NCI-H526 treated with DMSO at 0.1 percent for 48 hours (cell line): ENCODE data around the gene CFAP61.

Experiments used
- DNase-seq: peaks from one replicate; lab custom pipeline; 2025; lab: John Stamatoyannopoulos, UW

Gene CFAP61

DNA sequence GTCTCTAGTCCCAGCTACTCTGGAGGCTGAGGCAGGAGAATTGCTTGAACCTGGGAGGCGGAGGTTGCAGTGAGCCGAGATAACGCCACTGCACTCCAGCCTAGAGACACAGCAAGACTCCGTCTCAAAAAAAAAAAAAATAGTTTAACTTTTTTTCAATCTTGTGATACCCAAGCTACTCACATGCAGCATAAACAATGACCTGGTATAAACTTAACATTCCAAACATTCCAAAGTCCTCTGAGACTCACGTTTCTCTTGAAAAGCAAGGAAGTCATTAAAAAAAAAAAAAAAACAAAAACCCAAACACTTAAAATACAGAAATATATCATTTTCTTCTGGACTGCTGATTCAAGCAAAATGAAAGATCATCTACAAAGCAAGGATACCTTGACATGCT is 14.4 kb upstream of the CFAP61 start:
- no peak for DNase-seq

DNA sequence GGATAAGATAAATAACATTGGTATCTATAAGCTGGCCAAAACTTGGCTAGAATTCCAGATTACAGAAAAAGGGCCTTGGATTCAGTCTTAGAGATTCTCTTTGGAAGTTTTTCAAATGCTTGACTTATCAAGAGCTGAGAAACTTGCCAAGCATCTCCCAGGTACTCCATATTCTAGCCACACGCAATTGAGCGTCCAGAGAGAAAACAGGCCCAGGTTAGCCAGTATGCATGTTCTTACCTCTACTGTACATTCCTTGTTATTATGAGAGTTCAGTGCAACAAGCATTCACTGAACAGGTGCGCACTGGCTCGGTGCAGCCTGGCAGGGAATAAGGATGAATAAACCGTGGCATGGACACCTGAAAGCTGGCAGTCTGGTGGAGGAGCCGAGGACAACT is 13.7 kb upstream of the CFAP61 start:
- DNase-seq = no peak

DNA sequence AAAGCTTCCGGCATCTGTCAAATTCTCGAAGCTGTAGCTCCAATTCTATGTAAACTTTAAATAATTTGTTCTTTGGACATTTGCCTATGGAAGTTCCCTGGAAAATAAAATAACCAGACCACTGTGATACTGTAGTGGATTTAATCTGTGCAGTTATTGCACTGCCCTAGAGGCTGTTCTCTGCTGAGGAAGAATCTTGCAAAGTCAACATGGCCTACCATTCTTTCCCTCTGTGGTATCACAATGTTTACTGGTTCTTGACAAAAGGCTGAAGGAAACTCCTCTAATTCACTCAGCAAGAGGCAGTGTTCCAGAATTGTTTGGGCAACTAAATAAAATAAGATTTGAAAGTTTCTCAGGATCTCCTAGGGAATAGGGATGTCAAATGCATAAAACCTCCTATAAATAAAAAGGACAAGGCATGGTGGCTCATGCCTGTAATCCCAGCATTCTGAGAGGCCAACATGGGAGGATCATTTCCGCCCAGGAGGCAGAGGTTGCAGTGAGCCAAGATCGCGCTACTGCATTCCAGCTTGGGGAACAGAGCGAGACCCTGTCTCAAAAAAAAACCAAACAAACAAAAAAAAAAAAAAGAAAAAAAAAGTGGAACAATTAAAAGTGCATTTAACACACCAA is 12.5 kb upstream of the CFAP61 start:
- no peak for DNase-seq

DNA sequence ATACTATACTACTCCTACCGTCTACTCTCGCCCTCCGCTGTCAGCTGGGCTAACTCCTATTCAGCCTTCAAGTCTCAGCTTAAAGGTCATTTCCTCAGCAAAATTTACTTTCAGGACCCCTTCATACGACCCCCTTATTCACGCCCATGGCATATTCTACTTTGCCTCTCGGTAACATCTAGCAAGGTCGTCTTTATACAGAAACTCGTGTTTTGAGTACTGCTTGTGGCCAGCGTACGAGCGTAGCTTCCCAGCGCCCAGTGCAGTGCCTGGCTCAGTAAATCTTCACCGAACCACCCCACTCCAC is 612 bp upstream of the CFAP61 start:
- no peak for DNase-seq

DNA sequence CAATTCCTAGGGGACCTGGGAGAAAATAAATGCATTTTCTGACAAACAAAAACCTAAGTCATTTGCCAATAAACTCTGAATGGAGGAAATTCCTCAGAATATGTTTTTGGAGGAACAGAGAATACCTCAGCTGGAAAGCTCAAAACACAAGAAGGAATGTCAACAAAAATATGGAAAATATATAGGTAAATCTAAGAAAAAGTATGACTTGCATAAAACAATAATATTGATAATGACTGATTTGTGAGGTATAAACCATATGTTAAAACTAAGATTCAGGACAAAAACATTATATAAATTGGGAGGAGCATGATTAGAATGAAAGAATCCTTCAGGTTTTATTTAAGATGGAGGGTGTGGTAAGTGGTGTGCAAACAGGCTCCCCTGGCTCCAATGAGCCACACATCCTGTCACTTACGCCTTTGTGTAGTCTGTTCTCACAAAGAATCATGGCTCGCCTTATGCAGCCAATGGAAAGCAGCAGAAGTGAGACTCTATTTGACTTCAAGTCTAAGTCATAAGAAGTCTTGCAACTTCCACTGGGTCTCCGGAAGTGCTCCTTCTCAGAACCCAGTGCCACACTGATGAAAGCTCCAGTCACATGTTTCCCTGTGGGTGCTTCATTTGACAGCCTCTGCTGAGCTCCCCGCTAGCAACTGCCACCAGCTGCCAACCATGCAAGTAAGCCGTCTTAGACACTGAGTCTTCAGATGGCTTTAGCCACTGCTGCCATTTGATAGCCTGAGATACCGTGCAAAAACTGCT is 8.1 kb downstream of the CFAP61 start:
- DNase-seq = no peak

DNA sequence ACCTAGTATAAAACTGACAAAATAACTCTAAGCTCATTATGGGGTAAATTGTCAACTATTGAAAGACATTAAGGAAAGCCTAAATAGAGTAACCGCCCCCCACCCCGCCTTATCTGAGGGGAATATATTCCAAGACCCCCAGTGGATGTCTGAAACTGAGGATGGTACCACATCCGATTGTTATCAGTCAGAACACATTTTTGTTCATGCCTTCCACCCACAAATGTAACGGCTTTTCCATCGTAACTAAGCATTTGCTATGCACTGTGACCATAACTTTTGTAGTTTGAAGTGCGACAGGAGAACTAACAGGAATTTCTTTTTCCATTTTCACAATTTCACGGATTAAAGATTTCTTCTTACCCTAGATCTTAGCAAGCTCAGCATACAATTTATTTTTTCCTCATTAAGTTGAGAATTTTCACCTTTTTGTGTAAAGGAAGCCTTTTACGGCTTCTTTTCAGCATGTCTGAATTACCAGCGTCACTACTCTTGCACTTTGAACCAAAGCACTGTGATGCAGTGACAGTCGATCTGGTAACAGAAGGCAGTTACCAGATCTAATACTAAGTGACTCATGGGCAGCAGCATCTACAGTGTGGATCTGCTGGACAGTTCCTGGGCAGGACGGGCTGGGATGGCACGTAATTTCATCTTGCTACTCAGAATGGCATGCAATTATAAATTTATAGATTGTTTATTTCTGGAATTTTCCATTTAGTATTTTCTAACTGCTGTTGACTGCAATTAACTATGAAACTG is 11.8 kb downstream of the CFAP61 start:
- DNase-seq = no peak

DNA sequence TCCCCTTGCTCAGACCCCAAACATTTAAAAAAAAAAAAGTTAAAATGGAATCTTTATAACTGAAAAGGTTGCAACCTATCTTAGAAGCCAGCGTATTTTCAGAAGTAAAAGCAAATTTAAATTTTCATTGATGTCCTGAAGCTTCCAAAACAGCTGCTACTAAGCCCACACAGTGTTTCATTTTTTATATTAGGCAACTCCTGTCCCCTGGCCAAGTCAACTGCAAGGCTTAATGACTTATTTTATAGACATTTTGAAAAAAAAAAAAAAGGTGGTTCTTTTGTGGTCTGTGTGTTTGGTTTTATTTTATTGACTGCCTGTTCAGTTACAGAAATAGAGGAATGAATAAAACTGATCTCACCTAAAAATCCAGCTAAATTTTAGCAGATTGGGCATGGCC is 13.0 kb downstream of the CFAP61 start:
- DNase-seq = no peak

DNA sequence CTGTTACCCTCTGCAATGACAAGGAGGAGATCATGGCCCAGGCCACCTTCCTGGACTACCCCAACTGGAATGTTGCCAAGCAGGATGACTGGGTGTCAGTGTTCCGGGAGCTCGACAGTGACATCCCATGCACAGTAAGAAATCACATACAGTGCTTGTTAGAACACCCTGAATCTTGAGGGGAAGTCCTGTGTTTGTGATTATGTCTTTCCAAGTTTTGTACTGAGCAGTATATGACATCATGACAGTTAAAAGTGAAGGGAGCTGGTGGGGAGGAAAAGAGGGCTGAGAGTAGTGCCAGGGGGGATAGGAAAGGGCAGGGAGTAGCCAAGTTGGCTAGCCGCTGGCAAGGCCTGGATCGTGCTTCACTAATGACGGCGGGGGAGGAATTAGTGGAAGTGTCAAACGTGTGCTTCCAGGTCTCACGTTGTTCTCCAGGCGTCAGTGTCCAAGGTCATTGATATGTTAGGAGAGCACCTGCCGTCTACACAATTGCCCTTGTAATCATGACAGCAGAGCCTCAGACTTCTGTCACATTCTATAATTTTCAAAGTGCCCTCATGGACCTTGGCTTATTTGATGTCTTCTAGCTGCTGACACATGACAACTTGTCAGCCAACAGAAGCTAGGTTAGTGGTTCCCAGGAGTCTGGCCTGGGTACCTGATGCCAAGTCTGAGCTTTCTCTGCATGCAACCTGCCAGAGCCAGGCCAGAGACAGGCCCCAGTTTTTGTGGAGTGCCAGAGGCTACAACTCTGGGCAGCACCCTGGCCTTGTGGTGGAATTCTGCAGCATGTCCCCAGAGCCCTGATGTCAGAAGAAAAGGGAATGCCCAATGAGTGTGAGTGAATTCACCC is 18.8 kb downstream of the CFAP61 start:
- DNase-seq = no peak

DNA sequence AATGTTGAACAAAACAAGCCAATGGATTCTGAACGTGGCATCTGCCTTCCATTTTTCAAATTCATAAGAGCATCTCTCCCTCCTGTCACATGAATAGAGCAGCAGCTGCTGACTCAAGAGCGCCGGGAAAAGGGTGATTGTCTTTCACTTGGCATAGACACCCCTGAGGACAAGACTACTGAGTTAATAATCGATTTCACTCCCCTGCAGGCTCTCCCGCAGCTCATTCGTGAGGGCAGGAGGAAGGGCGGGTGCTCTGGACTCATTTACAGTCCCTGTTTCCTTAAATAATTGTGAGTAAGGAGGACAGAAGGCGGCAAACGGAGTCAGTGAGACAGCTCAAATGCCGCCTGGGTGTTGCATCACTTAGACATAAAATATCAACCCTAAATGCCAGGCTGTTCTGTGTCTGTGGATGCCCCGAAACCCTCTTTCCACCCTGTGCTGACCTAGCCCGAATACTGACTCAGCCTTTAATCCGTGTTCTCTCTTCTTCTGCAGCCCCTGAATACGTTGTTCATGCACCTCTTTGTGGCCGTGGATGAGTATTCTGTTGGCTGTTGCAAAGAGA is 21.6 kb downstream of the CFAP61 start:
- no peak for DNase-seq

DNA sequence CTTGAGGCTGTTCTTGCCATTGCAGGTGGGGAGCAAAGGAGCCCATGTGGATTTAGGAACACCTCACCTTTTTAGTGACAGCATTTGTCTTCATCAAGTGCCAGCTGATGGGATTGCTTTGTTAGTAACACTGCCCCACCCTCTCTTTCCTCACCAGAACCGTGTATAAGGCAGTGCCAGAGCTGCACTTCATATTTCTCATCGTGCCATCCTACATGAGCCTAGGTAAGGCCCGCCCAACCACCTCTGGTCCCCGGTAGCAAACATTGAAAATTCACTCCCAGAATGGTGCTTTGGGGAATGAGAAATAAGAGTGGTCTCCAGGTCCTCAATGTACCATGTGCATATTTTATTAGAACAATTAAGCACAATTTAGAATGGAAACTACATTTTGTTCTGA is 22.7 kb downstream of the CFAP61 start:
- no peak for DNase-seq

DNA sequence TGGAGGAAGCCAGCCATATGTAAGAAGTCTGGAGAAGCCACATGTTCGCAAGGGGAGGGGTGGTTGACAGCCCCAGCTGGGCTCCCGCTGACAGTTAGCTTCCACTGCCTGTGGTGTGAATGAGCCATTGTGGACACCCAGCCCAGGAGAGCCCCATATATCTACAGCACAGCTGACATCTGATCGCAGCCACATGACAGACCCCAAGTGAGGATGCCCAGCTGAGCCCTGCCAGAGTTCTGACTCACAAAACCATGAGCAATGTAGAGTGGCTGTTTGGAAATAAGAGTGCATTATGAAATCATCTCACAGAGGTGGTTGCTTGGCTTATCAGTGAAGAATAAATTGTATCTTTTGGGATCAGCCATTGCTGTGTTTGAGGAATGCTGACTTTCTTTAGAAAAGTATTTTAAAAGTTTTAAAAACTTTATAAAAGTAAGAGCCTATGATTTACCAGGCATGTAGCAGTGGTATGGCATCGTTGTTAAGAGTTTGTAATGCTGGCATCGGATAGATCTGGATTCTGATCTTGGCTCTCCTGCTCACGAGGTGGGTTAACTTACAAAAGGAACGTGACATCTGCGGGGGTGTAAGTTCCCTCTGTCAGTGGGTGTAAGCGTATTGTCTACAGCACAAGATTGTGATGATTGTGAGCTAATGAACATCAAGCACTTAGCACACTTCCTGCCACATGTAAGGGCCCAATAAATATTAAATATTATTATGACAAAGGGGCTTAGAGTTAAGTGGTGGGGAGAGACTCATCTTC is 24.1 kb downstream of the CFAP61 start:
- DNase-seq = no peak

DNA sequence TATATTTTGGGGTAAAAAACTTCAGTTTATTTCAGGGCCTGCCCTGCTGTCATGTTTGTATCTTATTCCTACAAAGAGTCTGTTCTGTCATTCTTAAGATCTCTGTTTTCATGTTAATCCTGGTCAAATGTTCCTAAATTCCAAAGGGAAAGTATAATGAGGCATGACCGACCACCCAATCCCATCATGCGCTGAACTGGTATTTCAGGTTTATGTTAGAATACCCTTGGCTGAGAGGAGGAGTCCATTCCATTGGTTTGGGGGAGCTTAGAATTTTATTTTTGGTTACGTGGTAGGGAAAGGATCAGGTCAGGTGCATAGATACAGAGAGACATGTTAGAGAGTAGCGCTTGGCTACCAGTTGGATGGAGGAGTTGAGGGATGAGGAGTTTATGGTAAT is 25.7 kb downstream of the CFAP61 start:
- DNase-seq = peak; percentile 37

DNA sequence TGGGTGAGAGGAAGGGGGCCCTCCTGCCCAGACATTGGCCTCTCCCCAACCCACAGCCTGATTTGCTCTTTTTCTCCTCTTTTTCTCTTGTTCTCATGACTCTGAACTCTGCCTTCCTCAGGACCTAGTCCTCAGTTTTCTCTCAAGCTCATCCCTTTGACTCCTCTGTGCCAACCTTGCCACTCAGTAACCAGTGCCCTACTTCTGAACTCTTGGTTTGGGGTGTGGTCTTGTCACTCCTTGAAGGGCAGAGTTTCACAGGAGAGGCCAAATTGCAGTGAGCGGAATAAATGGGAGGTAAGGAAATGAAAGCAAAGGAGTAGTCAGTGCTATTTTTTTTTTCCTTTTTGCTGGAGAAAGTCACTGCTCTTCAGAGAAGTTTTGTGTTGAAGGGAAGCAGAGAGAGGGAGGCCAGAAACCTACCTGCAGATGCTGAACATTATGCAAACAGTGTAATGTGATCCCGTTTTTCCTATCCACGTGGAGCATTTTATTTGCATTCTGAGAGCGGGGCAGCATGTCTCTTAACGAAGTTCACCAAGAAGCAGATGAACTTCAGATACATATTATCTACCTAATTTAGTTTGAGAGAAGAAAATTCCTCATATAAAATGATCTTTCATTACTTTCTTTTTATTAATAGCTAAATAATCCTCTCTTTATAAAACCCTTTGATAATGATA is 26.9 kb downstream of the CFAP61 start:
- peak; percentile 94 for DNase-seq

DNA sequence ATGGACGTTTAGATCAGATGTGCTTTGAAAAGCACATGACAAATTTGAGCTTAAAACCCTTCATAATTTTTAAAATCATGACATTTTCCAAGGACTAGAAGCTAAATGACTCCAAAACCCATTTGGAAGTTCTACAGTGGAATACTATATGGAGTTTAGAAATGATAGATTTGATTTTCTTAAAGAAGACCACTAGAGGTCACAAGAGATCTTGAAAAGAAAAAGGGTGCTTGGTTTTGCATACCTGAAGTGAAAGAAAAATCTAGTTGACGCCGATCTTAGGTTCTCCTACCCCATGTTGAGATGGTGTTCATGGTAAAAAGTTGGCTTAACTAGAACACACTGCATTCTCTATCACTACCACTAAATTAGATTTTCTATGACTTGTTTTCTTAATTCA is 31.5 kb downstream of the CFAP61 start:
- DNase-seq = peak; percentile 89

DNA sequence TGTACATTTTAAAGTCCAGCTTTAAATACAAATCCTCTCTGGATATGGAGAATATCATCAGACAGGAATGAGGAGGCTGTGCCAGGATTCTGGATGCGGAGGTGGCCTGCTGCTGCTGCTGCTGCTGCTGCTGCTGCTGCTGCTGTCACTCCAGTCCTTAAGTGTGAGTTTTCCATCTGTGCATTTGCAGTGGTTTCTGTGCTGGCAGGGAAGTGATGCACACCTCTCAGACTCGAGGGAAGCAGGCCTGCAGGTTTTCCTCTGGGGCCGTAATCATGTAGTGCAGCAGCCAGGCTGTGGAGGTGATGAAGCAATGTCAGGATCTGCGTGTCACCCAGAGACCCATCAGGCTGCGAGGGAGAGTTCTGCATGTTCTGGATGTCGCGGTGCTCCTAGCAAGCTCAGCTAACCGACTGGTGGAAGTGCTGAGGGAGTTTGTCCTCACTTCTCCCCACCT is 32.0 kb downstream of the CFAP61 start:
- DNase-seq = no peak

DNA sequence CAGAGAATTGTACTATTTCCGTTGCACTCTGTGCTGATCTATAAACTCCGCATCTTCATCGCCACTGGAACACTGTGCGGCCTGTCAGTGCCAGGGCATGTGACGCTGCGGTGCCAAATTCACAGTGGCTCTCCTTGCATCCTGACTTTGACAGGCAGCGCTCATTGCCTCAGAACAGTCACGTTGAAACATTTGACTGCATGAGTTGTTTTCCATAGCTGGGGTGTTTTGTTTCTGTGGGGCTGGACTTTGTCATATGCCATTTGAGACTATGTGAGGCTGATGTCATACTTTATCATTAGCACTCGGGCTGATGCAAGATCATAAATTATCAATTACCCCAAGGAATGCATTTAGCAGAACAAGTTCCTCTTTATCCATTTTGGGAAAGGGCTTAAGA is 32.7 kb downstream of the CFAP61 start:
- DNase-seq = no peak

DNA sequence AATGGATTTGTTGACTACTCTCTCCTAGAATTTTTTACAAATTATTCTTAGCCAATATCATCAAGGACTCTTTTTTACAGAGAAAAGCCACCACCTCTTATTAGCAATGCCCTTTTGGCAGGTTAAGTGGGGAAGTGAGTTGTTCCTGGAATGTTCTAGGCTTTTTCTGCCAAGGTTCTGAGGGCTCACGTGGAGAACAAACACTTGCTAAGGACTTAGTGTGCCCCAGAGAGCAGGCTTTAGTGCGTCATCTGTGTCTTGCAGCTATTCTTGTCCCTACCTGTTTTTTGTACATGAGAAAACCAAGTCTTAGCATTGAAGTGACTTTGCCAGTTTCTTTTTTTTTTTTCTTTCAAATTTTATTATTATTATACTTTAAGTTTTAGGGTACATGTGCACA is 33.5 kb downstream of the CFAP61 start:
- DNase-seq = no peak

DNA sequence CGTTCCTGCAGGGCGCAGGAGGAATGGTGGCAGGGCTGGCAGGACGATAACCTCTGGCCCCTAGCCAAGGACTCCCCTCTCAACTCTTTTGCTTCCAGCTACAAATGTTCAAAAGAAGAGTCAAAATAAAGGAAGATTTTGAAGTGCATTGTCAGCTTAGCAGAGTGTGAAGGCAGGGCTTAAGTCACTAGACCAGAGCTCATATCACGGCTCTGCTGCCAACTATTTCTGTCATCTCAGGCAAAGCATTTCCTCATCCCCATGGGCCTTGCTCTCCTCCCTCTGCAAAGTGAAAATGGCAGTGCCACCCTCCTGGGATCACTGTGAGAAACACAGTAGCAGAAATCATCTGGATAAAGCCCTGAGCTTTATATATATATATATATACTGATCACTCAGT is 36.7 kb downstream of the CFAP61 start:
- no peak for DNase-seq

DNA sequence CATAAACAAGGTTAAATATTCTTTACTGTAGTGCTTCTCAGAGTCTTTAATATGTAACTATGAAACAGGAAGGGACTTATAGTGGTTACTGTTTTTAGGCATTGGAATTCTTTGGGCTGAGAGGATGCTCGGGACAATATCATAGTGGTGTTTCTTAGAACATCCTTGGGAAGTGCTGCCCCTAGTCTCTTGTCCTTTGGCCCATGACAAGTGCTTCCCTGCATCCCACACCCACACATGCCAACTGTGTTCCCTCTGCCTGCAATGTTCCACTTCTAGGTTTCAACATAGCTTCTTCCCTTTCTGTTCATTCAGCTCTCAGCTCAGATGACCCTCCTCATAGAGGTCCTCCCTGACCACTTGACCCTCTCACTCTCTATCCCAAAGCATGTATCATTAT is 37.6 kb downstream of the CFAP61 start:
- DNase-seq = no peak

DNA sequence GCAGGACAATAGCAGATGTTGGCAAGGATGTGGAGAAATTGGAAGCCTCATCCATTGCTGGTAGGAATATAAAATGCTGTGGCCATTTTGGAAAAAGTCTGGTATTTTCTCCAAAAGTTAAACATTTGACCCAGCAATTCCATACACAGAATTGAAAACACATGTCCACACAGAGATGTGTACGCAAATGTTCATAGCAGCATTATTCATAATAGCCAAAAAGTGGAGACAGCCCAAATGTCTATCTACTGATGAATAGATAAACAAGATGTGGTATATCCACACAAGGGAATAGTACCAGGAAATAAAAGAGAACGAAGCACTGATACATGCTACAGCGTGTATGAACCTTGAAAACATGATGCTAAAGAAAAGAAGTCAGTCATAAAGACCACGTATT is 40.5 kb downstream of the CFAP61 start:
- no peak for DNase-seq

DNA sequence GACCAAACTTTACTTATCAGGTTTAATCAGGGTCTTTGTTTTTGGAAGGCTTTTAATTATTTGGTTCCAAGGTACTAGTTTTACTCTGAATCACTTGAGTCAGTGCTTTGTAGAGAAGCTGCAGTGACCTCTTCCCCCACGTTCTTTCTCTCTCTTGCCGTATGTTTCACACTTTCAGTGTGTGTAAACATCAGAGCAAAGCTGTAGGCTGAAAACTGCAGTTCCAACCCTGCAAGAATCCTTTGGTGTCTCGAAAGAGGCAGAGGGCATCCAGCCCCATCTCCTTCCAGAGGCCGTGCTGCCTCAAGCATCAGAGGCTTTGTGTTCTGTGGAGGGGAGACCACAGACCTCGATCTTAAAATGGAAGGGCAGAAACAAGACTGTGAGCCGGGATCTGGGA is 42.1 kb downstream of the CFAP61 start:
- no peak for DNase-seq
